AG09309 (cell line): Measurements from ENCODE around the gene REXO2.

Experiments
- DNase-seq: peaks from one replicate; pipeline ENCODE4 v3.0.0-alpha.2; 2010; ENCODE audit warnings: low read depth
- H3K4me3 ChIP-seq: 2 replicates; pipeline ENCODE4 v1.5.1; 2011; ENCODE audit warnings: mild to moderate bottlenecking, low read depth, low read length, moderate library complexity; ENCODE audit not compliant: control insufficient read depth
- CTCF ChIP-seq: IDR thresholded peaks from 2 replicates; pipeline ENCODE4 v1.5.1; 2011; ENCODE audit warnings: mild to moderate bottlenecking, low read depth, low read length, inconsistent platforms; ENCODE audit not compliant: insufficient read depth, control insufficient read depth; ENCODE audit errors: missing control alignments

REXO2 gene

GRCh38 chr11:114478768-114479167, 39.5 kb downstream of the REXO2 start:
- H3K4me3 ChIP-seq = no peak overlapping the region
- DNase-seq = no peak
- TF ChIP-seq CTCF = no peak

- DNase-seq = no peak
- no peak for TF ChIP-seq CTCF
- no peak overlapping the region for H3K4me3 ChIP-seq
These were observed 40.1 kb downstream of the REXO2 start for GRCh38 chr11:114479331-114479730.

- H3K4me3 ChIP-seq = no peak overlapping the region
- no peak for DNase-seq
- TF ChIP-seq CTCF = no peak
These were observed 42.8 kb downstream of the REXO2 start for GRCh38 chr11:114482114-114482513.

- H3K4me3 ChIP-seq = no peak overlapping the region
- DNase-seq = no peak
These were observed 44.7 kb downstream of the REXO2 start for GRCh38 chr11:114483929-114484328.

GRCh38 chr11:114496915-114497314, 57.6 kb downstream of the REXO2 start:
- H3K4me3 ChIP-seq = no peak overlapping the region
- TF ChIP-seq CTCF = no peak
- no peak for DNase-seq

More at GRCh38 chr11:114483929-114484328, 44.7 kb downstream of the REXO2 start:
- no peak for TF ChIP-seq CTCF

- no peak for DNase-seq
- H3K4me3 ChIP-seq = no peak overlapping the region
- TF ChIP-seq CTCF = no peak
These were observed 60.5 kb downstream of the REXO2 start for GRCh38 chr11:114499756-114500155.
